ENCODE measurements around the gene SPP1. TPM values are rescaled to one million over a fixed set of nuclear protein-coding genes. Genes with fewer than 3 reads are reported as not detected.

Gene SPP1
- total RNA-seq, 1 experiment from 2014 or later = 4.1 TPM

GRCh38 chr4:87983996-87984395, 8.5 kb downstream of the SPP1 start:
- Histone ChIP-seq H3K4me2 (ENCODE audit: low read length) (no peak overlapping the region), H4K20me1 (ENCODE audit: insufficient read depth) (no peaks in the 10 kb centered on the region), H2AFZ (ENCODE audit: low read depth, low read length, poor library complexity, severe bottlenecking) (no peak overlapping the region), H3K9me3 (ENCODE audit: control insufficient read depth in 1 of 2, insufficient read depth in 1 of 2, low read depth in 1 of 2, low read length in 2 of 2) (no peaks in the 10 kb centered on the region), H3K4me3 (replicated peaks in 1 of 2; ENCODE audit: low read depth in 1 of 2, low read length in 2 of 2) (no peak overlapping the region), H3K27me3 (ENCODE audit: insufficient read depth, low read length) (no peaks in the 10 kb centered on the region), H3K79me2 (ENCODE audit: insufficient read depth, low read length) (no peaks in the 10 kb centered on the region), H3K4me1 (ENCODE audit: control insufficient read depth in 1 of 2, insufficient read depth in 2 of 2, low read length in 2 of 2) (peaks cover 0 to 5% of the 10 kb centered on the region in 2 experiments; a peak in 1 of 4 replicates), H3K9me2 (ENCODE audit: insufficient read depth) (no peaks in the 10 kb centered on the region), H3K27ac (ENCODE audit: low read depth, low read length) (no peak overlapping the region), H3K36me3 (ENCODE audit: control insufficient read depth in 1 of 2, insufficient read depth in 2 of 2, low read length in 2 of 2) (no peaks in the 10 kb centered on the region), H3K9ac (ENCODE audit: low read length) (no peak overlapping the region)
- intact Hi-C loops (cut with micrococcal nuclease) = loop anchor here (10.0 kb wide), 1 partner anchor 309 kb away; no protein-coding TSS in a partner anchor
- ChIA-PET CTCF (no interaction called here), RAD21 (ENCODE audit: low non-redundant PET in 1 of 2, low total read pairs in 2 of 2, uncharacterized antibody in 2 of 2, unreplicated experiment in 2 of 2) (no interaction called here), POLR2A (no interaction called here)
- DNase-seq (ENCODE audit: low read depth, low spot score) = no peak
- TF ChIP-seq FOSL1 (IDR thresholded peaks at IDR 0.05; ENCODE audit: low read depth) = no peak
- no peak for TF ChIP-seq SRF (IDR thresholded peaks at IDR 0.05; ENCODE audit: low read depth)
- TF ChIP-seq ATF3 (IDR thresholded peaks at IDR 0.05) = no peak
- no peak for TF ChIP-seq CTCF (IDR thresholded peaks at IDR 0.05 in 2 of 3, conservative IDR thresholded peaks at IDR 0.05 in 1 of 3; ENCODE audit: borderline replicate concordance in 1 of 3, insufficient read depth in 1 of 3, low read depth in 2 of 3, low read length in 2 of 3)
- no peak for TF ChIP-seq SP1 (IDR thresholded peaks at IDR 0.05; ENCODE audit: low read depth)
- TF ChIP-seq YY1 (IDR thresholded peaks at IDR 0.05; ENCODE audit: extremely low read depth, insufficient replicate concordance, low read depth, low read length) = no peak
- no peak for TF ChIP-seq POLR2A (IDR thresholded peaks at IDR 0.05; ENCODE audit: borderline replicate concordance, extremely low read depth, insufficient read depth, insufficient read length)
- TF ChIP-seq ELF1 (IDR thresholded peaks at IDR 0.05; ENCODE audit: borderline replicate concordance, low read depth) = no peak
- TF ChIP-seq, protein P1, sequence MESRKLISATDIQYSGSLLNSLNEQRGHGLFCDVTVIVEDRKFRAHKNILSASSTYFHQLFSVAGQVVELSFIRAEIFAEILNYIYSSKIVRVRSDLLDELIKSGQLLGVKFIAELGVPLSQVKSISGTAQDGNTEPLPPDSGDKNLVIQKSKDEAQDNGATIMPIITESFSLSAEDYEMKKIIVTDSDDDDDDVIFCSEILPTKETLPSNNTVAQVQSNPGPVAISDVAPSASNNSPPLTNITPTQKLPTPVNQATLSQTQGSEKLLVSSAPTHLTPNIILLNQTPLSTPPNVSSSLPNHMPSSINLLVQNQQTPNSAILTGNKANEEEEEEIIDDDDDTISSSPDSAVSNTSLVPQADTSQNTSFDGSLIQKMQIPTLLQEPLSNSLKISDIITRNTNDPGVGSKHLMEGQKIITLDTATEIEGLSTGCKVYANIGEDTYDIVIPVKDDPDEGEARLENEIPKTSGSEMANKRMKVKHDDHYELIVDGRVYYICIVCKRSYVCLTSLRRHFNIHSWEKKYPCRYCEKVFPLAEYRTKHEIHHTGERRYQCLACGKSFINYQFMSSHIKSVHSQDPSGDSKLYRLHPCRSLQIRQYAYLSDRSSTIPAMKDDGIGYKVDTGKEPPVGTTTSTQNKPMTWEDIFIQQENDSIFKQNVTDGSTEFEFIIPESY (IDR thresholded peaks at IDR 0.05; ENCODE audit: extremely low read depth, insufficient replicate concordance, low read length) = no peak
- no peak for TF ChIP-seq REST (IDR thresholded peaks at IDR 0.05; ENCODE audit: low read depth)
- no peak for TF ChIP-seq EGR1 (IDR thresholded peaks at IDR 0.05; ENCODE audit: low read depth)
- TF ChIP-seq CBX3 (IDR thresholded peaks at IDR 0.05; ENCODE audit: low read depth) = no peak
- no peak for TF ChIP-seq EZH2 (IDR thresholded peaks at IDR 0.05)
- TF ChIP-seq ZFX (IDR thresholded peaks at IDR 0.05) = no peak
- TF ChIP-seq, protein P2, sequence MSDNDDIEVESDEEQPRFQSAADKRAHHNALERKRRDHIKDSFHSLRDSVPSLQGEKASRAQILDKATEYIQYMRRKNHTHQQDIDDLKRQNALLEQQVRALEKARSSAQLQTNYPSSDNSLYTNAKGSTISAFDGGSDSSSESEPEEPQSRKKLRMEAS (IDR thresholded peaks at IDR 0.05) = no peak
- no peak for TF ChIP-seq TCF7L2 (IDR thresholded peaks at IDR 0.05; ENCODE audit: borderline replicate concordance, extremely low read depth, insufficient read depth, insufficient read length)
- TF ChIP-seq JUND (IDR thresholded peaks at IDR 0.05) = no peak
- TF ChIP-seq RAD21 (IDR thresholded peaks at IDR 0.05; ENCODE audit: low read depth) = no peak
- no peak for TF ChIP-seq CEBPB (IDR thresholded peaks at IDR 0.05; ENCODE audit: low read depth)
- BruUV-seq (replicated peaks) = no TSS peak
- no peak for ATAC-seq
